GM06990 (cell line): ENCODE data around the gene POU2AF3.

Experiments used
- DNase-seq: peaks from one replicate; pipeline ENCODE4 v3.0.0-alpha.2; 2011; ENCODE audit not compliant: insufficient read length; ENCODE audit errors: extremely low read depth
- H3K27me3 ChIP-seq: replicated peaks from 2 replicates; pipeline ENCODE4 v1.6.0; 2011; ENCODE audit warnings: low read length; ENCODE audit not compliant: control insufficient read depth, insufficient read depth
- H3K36me3 ChIP-seq: 2 replicates; pipeline ENCODE4 v1.5.1; 2011; ENCODE audit warnings: low read length; ENCODE audit not compliant: control insufficient read depth, insufficient read depth
- H3K4me3 ChIP-seq: replicated peaks from 2 replicates; pipeline ENCODE4 v1.5.1; 2011; ENCODE audit warnings: low read depth, mild to moderate bottlenecking, control low read depth, low read length
- CTCF ChIP-seq: IDR thresholded peaks from 2 replicates; pipeline ENCODE4 v1.5.1; 2011; ENCODE audit warnings: low read length, control low read depth, mild to moderate bottlenecking, inconsistent platforms; ENCODE audit not compliant: insufficient read depth, poor library complexity, severe bottlenecking

Gene POU2AF3

GRCh38 chr11:111301842-111302118 is 3.4 kb downstream of the POU2AF3 start:
- TF ChIP-seq CTCF: no peak
- H3K27me3 ChIP-seq: no peaks in the 10 kb centered on the region; the same call in 1 of the 2 replicates

GRCh38 chr11:111302298-111302697 is 4.0 kb downstream of the POU2AF3 start:
- Histone ChIP-seq H3K27me3 (no peaks in the 10 kb centered on the region; the same call in 1 of the 2 replicates), H3K4me3 (no peak overlapping the region), H3K36me3 (no peaks in the 10 kb centered on the region)
- no peak for DNase-seq
- TF ChIP-seq CTCF: no peak

More at GRCh38 chr11:111301842-111302118, 3.4 kb downstream of the POU2AF3 start:
- no peak overlapping the region for H3K4me3 ChIP-seq
- no peak for DNase-seq
- no peaks in the 10 kb centered on the region for H3K36me3 ChIP-seq

DNA sequence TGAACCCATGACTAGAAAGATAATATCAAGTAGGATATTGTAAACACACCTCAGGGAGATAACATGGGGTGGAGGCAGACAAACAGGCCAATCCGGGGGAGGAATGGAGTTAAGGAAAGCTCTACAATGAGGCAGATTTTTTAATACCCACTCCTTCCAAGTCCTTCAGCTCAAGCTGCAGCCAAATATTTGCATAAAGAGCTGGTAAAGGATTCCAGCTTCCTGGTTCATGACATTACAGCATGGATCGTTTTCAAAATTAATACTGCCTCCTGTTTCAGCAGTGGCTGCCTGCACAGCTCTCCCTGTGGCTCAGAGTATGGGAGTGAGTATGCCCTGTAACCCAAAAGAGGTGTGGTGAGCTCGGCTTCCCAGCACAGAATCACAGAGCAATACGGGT is 5.1 kb downstream of the POU2AF3 start:
- Histone ChIP-seq H3K36me3 (no peaks in the 10 kb centered on the region), H3K27me3 (no peaks in the 10 kb centered on the region; the same call in 1 of the 2 replicates), H3K4me3 (no peak overlapping the region)
- DNase-seq: no peak
- TF ChIP-seq CTCF: no peak

DNA sequence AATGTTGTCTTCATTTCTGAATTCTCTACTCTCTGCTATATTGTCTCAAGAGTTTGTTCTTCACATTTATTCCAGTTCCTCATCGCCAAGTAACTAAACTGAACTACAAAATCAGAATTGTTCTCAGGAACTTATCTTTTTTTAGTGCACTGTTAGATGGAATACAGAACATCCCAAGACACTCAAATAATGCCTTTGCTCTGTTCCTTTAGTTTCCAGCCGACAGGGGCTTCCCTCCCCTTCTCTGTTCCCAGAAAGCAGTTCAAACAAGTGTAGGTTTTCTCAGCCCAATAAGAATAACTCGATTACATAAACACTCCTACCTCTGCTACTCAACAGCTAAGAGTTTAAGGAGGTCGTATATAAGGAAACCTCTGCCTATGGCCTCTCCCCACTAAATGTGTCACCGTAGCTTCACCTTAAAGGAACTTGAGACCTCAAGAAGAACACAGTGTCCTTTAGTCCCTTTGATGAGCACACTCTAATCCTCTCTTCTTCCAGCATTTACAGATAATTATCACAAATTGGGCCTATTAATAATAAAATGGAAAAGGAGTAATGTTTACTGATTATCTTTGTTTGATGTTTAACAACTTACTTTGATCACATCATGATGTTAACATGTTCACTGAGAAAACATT is 6.9 kb downstream of the POU2AF3 start:
- Histone ChIP-seq H3K36me3 (no peaks in the 10 kb centered on the region), H3K4me3 (no peak overlapping the region), H3K27me3 (no peaks in the 10 kb centered on the region; the same call in 1 of the 2 replicates)
- no peak for DNase-seq
- no peak for TF ChIP-seq CTCF

DNA sequence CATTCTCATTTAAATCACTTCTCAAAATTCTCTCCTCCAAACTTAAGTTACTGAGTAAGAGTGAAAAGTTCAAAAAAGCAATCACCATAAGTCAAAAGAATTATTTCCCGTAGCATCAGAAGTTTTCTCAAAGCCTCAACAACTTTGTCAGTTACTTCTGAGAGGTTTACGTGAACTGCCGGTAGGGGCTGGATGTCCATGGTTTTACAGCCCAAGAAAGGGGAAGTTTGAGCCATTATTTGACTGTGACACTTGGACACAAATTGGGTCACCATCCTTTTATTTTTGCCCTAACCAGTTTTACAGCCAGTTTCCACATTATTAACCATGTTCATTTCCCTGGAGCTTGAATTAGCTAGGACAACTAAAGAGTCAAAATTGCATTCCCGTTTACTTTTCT is 7.5 kb downstream of the POU2AF3 start:
- TF ChIP-seq CTCF: no peak
- Histone ChIP-seq H3K27me3 (no peaks in the 10 kb centered on the region; the same call in 1 of the 2 replicates), H3K4me3 (no peak overlapping the region), H3K36me3 (no peaks in the 10 kb centered on the region)
- no peak for DNase-seq

- DNase-seq: no peak
- H3K4me3 ChIP-seq: no peak overlapping the region
- TF ChIP-seq CTCF: no peak
- H3K27me3 ChIP-seq: no peaks in the 10 kb centered on the region; the same call in 1 of the 2 replicates
- no peaks in the 10 kb centered on the region for H3K36me3 ChIP-seq
These were observed 8.0 kb downstream of the POU2AF3 start for GRCh38 chr11:111306321-111306720.
